OCI-LY1 (cell line): ENCODE results near the gene EMB.

ENCODE experiments used
- EZH2 ChIP-seq: fragments of 200-600 bp; sonication (generic), shearing (Covaris generic); IDR thresholded peaks from 2 replicates; pipeline ENCODE4 v1.8.0; 2017; ENCODE audit warnings: borderline replicate concordance, mixed run types, mild to moderate bottlenecking, antibody characterized with exemption, low read length, moderate library complexity, mixed read lengths
- TF ChIP-seq, protein P1 (sequence below): fragments of 200-600 bp; sonication (generic), shearing (Covaris generic); IDR thresholded peaks from 2 replicates; pipeline ENCODE4 v1.5.1; 2017; ENCODE audit warnings: mild to moderate bottlenecking, antibody characterized with exemption, low read length, moderate library complexity, mixed read lengths

DNA sequence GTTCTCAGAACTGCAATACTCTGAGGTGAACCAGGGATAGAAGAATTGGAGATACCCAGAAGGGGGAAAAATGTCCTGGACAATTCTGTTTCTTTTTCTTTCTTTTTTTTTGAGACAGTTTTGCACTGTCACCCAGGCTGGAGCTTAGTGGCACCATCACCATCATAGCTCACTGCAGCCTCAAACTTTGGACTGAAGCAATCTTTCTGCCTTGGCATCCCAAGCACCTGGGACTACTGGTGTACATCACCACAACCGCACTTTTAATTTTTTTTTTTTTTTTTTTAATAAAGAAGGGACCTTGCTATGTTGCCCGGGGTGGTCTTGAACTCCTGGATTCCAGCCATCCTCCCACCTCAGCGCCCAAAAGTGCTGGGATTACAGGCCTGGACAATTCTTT is 1.9 kb downstream of the EMB start:
- TF ChIP-seq, protein P1, sequence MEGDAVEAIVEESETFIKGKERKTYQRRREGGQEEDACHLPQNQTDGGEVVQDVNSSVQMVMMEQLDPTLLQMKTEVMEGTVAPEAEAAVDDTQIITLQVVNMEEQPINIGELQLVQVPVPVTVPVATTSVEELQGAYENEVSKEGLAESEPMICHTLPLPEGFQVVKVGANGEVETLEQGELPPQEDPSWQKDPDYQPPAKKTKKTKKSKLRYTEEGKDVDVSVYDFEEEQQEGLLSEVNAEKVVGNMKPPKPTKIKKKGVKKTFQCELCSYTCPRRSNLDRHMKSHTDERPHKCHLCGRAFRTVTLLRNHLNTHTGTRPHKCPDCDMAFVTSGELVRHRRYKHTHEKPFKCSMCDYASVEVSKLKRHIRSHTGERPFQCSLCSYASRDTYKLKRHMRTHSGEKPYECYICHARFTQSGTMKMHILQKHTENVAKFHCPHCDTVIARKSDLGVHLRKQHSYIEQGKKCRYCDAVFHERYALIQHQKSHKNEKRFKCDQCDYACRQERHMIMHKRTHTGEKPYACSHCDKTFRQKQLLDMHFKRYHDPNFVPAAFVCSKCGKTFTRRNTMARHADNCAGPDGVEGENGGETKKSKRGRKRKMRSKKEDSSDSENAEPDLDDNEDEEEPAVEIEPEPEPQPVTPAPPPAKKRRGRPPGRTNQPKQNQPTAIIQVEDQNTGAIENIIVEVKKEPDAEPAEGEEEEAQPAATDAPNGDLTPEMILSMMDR = no peak
- no peak for TF ChIP-seq EZH2
